Epithelial cell of proximal tubule (primary cell): ENCODE data around the gene ABCA8. TPM values are rescaled to one million over a fixed set of nuclear protein-coding genes. Genes with fewer than 3 reads are reported as not detected.
A peak's percentile ranks its signal among the peaks of the same experiment; 100 is the strongest.
"Not testable (repeated sequence)": the region's sequence is repeated elsewhere in the genome, so short reads cannot be mapped to it uniquely, and the experiment has no call there.

Experiments
- DNase-seq: peaks from one replicate; pipeline ENCODE4 v3.0.0-alpha.2; 2011; ENCODE audit warnings: low read depth
- H3K4me3 ChIP-seq: 2 replicates; pipeline ENCODE4 v1.5.1; 2011; ENCODE audit warnings: low read depth, mild to moderate bottlenecking, low read length
- CTCF ChIP-seq: conservative IDR thresholded peaks from 2 replicates; pipeline ENCODE4 v1.5.1; 2012; ENCODE audit warnings: low read depth, mild to moderate bottlenecking, low read length
- total RNA-seq: library from RNA; depleted of rRNA; stranded (reverse); fragments of >200 nt; gene quantifications from 2 replicates; pipeline ENCODE4 v1.2.3, GENCODE V29; 2015

The ABCA8 gene
- total RNA-seq, 1 donor from 2014 or later: not detected

- H3K4me3 ChIP-seq: no peak overlapping the region
- TF ChIP-seq CTCF: peak; percentile 75
- no peak for DNase-seq
Observed at GRCh38 chr17:68972119-68972704, 17.0 kb upstream of the ABCA8 start.

- TF ChIP-seq CTCF: no peak
- no peak for DNase-seq
- no peak overlapping the region for H3K4me3 ChIP-seq
Observed at GRCh38 chr17:68969101-68969500, 13.9 kb upstream of the ABCA8 start.

GRCh38 chr17:68963958-68964357, 8.8 kb upstream of the ABCA8 start:
- no peak overlapping the region for H3K4me3 ChIP-seq

GRCh38 chr17:68961214-68961882, 6.2 kb upstream of the ABCA8 start:
- DNase-seq: no peak
- no peak for TF ChIP-seq CTCF
- H3K4me3 ChIP-seq: no peak overlapping the region

More at GRCh38 chr17:68963958-68964357, 8.8 kb upstream of the ABCA8 start:
- no peak for DNase-seq
- no peak for TF ChIP-seq CTCF

GRCh38 chr17:68959117-68959516, 3.9 kb upstream of the ABCA8 start:
- not testable (repeated sequence) for DNase-seq, H3K4me3 ChIP-seq

GRCh38 chr17:68957944-68958343, 2.8 kb upstream of the ABCA8 start:
- TF ChIP-seq CTCF: no peak
- no peak overlapping the region for H3K4me3 ChIP-seq
- no peak for DNase-seq

- DNase-seq: no peak
- H3K4me3 ChIP-seq: no peak overlapping the region
- TF ChIP-seq CTCF: no peak
Observed at GRCh38 chr17:68954146-68954896, 871 bp downstream of the ABCA8 start.
